H1 (cell line): ENCODE data around the gene DIABLO. TPM values are rescaled to one million over a fixed set of nuclear protein-coding genes. Genes with fewer than 3 reads are reported as not detected.

Experiments
- CTCF ChIA-PET: fragments of 300-600 bp; sonication (Branson Sonifier 250); formaldehyde crosslinking; loops from one replicate; lab custom pipeline; 2021; ENCODE audit not compliant: partially characterized antibody; lab: Charles Lee
- POLR2A ChIA-PET: fragments of 300-600 bp; sonication (Branson Sonifier 250); formaldehyde crosslinking; loops from one replicate; lab custom pipeline; 2021; ENCODE audit warnings: inconsistent platforms; ENCODE audit not compliant: partially characterized antibody; lab: Charles Lee
- DNase-seq, 2 experiments: peaks; one replicate each; pipeline versions ENCODE4 v3.0.0 to v3.0.0-alpha.2; 2010 to 2022; ENCODE audit warnings: low spot score in 2 of 2, low read depth in 1 of 2, mixed read lengths in 1 of 2
- FAIRE-seq: peaks from 2 replicates; lab custom pipeline; 2011; peaks lifted over from hg19 to GRCh38; lab: Jason Lieb, UNC
- H2AFZ ChIP-seq: 2 replicates; pipeline ENCODE4 v1.8.1; 2012; ENCODE audit warnings: low read length, inconsistent platforms
- H2AK5ac ChIP-seq: 2 replicates; pipeline ENCODE4 v1.6.1; 2013; ENCODE audit warnings: low read depth, low read length
- H2BK120ac ChIP-seq: replicated peaks from 2 replicates; pipeline ENCODE3; 2013; ENCODE audit warnings: low read depth, low read length, inconsistent platforms
- H2BK12ac ChIP-seq: 2 replicates; pipeline ENCODE4 v1.6.1; 2013; ENCODE audit warnings: low read depth, low read length
- H2BK15ac ChIP-seq: 2 replicates; pipeline ENCODE4 v1.6.1; 2013; ENCODE audit warnings: low read length
- H2BK20ac ChIP-seq: 2 replicates; pipeline ENCODE4 v1.6.1; 2013; ENCODE audit warnings: low read length
- H2BK5ac ChIP-seq: 2 replicates; pipeline ENCODE4 v1.6.1; 2013; ENCODE audit warnings: low read depth, low read length
- H3K14ac ChIP-seq: 2 replicates; pipeline ENCODE4 v1.6.1; 2013; ENCODE audit warnings: inconsistent platforms; ENCODE audit not compliant: insufficient read length
- H3K18ac ChIP-seq: 2 replicates; pipeline ENCODE4 v1.6.1; 2013; ENCODE audit warnings: low read length; ENCODE audit errors: extremely low read depth
- H3K23ac ChIP-seq: 2 replicates; pipeline ENCODE4 v1.6.1; 2013; ENCODE audit warnings: inconsistent platforms; ENCODE audit not compliant: insufficient read length
- H3K23me2 ChIP-seq: 2 replicates; pipeline ENCODE4 v1.6.1; 2013; ENCODE audit warnings: low read depth, low read length
- H3K27ac ChIP-seq: 2 replicates; pipeline ENCODE4 v1.6.1; 2011; ENCODE audit warnings: low read depth, low read length, inconsistent platforms
- H3K27me3 ChIP-seq, 4 experiments: replicated peaks in 1 of 4; 1 replicate in 1 of 4; 2 replicates in 3 of 4; pipeline versions ENCODE4 v1.6.1 to v1.8.1; 2011 to 2013; ENCODE audit warnings: low read length in 3 of 4, mild to moderate bottlenecking in 3 of 4, inconsistent platforms in 2 of 4, mixed read lengths in 2 of 4, moderate library complexity in 1 of 4; ENCODE audit not compliant: control insufficient read depth in 3 of 4, insufficient read depth in 3 of 4; ENCODE audit errors: extremely low read depth in 1 of 4
- H3K36me3 ChIP-seq, 4 experiments: 2 replicates each; pipeline versions ENCODE4 v1.6.1 to v1.8.1; 2011 to 2013; ENCODE audit warnings: mild to moderate bottlenecking in 4 of 4, low read length in 3 of 4, moderate library complexity in 2 of 4, control low read depth in 1 of 4, inconsistent platforms in 1 of 4; ENCODE audit not compliant: insufficient read depth in 4 of 4, control insufficient read depth in 2 of 4
- H3K4ac ChIP-seq: replicated peaks from 2 replicates; pipeline ENCODE3; 2013; ENCODE audit warnings: low read length, low read depth, mixed read lengths, inconsistent platforms; ENCODE audit not compliant: insufficient read length
- H3K4me1 ChIP-seq, 4 experiments: replicated peaks in 1 of 4; 1 replicate in 1 of 4; 2 replicates in 3 of 4; pipeline versions ENCODE4 v1.6.1 to v1.8.1; 2011 to 2013; ENCODE audit warnings: low read length in 3 of 4, inconsistent platforms in 2 of 4, mixed read lengths in 1 of 4; ENCODE audit not compliant: insufficient read depth in 4 of 4, control insufficient read depth in 3 of 4
- H3K4me2 ChIP-seq, 2 experiments: 2 replicates each; pipeline versions ENCODE4 v1.6.1 to v1.8.1; 2011 to 2013; ENCODE audit warnings: low read depth in 2 of 2, low read length in 2 of 2, control low read depth in 1 of 2, inconsistent platforms in 1 of 2, mild to moderate bottlenecking in 1 of 2; ENCODE audit not compliant: insufficient read depth in 1 of 2
- H3K4me3 ChIP-seq, 4 experiments: fragments of 200-600, 300-600 bp in 1 of 4; sonication (generic), shearing (Covaris generic), sonication (Bioruptor Twin) in 1 of 4; 2 replicates each; pipeline versions ENCODE4 v1.5.1 to v1.8.1; 2011 to 2016; ENCODE audit warnings: low read length in 4 of 4, low read depth in 3 of 4, control low read depth in 2 of 4, inconsistent platforms in 2 of 4, mild to moderate bottlenecking in 2 of 4, mixed read lengths in 1 of 4, moderate library complexity in 1 of 4; ENCODE audit not compliant: insufficient read depth in 2 of 4; ENCODE audit errors: extremely low read depth in 1 of 4
- H3K56ac ChIP-seq: replicated peaks from 2 replicates; pipeline ENCODE3; 2013; ENCODE audit warnings: low read depth, mild to moderate bottlenecking, mixed read lengths, low read length, inconsistent platforms; ENCODE audit not compliant: insufficient read length
- H3K79me1 ChIP-seq: 2 replicates; pipeline ENCODE4 v1.6.1; 2013; ENCODE audit warnings: low read depth, low read length, control low read depth
- H3K79me2 ChIP-seq, 2 experiments: 2 replicates each; pipeline versions ENCODE4 v1.6.1 to v1.8.1; 2012 to 2013; ENCODE audit warnings: low read length in 2 of 2, mild to moderate bottlenecking in 2 of 2, inconsistent platforms in 1 of 2; ENCODE audit not compliant: insufficient read depth in 2 of 2, control insufficient read depth in 1 of 2
- H3K9ac ChIP-seq, 4 experiments: replicated peaks in 1 of 4; 1 replicate in 1 of 4; 2 replicates in 3 of 4; pipeline versions ENCODE4 v1.6.1 to v1.8.1; 2011 to 2013; ENCODE audit warnings: low read depth in 3 of 4, low read length in 3 of 4, control low read depth in 2 of 4, mild to moderate bottlenecking in 2 of 4, moderate library complexity in 2 of 4, inconsistent platforms in 1 of 4; ENCODE audit errors: extremely low read depth in 1 of 4
- H3K9me3 ChIP-seq, 2 experiments: 2 replicates each; pipeline versions ENCODE4 v1.6.1 to v1.8.1; 2012 to 2013; ENCODE audit warnings: mild to moderate bottlenecking in 2 of 2, moderate library complexity in 2 of 2, control low read depth in 1 of 2, inconsistent platforms in 1 of 2, low read depth in 1 of 2, low read length in 1 of 2, mixed read lengths in 1 of 2; ENCODE audit not compliant: insufficient read depth in 2 of 2
- H4K20me1 ChIP-seq, 2 experiments: replicated peaks in 1 of 2; 2 replicates each; pipeline versions ENCODE3 to v1.8.1; 2011 to 2013; ENCODE audit warnings: inconsistent platforms in 2 of 2, low read length in 2 of 2, mild to moderate bottlenecking in 1 of 2; ENCODE audit not compliant: insufficient read depth in 2 of 2, control insufficient read depth in 1 of 2
- H4K5ac ChIP-seq: 2 replicates; pipeline ENCODE4 v1.6.1; 2013; ENCODE audit warnings: low read length, low read depth, mixed read lengths, inconsistent platforms; ENCODE audit not compliant: insufficient read length
- H4K8ac ChIP-seq: 2 replicates; pipeline ENCODE4 v1.8.0; 2013; ENCODE audit warnings: mild to moderate bottlenecking, moderate library complexity, low read length, inconsistent platforms; ENCODE audit not compliant: insufficient read depth; ENCODE audit errors: extremely low read depth
- H4K91ac ChIP-seq: replicated peaks from 2 replicates; pipeline ENCODE3; 2013; ENCODE audit warnings: low read length, mixed read lengths, inconsistent platforms; ENCODE audit not compliant: insufficient read length
- ASH2L ChIP-seq: fragments of 200-600, 300-600 bp; sonication (generic); IDR thresholded peaks from one replicate; pipeline ENCODE4 v1.7.1; 2017; ENCODE audit warnings: low read length
- ATF2 ChIP-seq: IDR thresholded peaks from 2 replicates; pipeline ENCODE4 v1.6.1; 2012; ENCODE audit warnings: low read length, inconsistent platforms
- CHD1 ChIP-seq: IDR thresholded peaks from 2 replicates; pipeline ENCODE4 v1.6.1; 2012; ENCODE audit warnings: low read depth, low read length, improper control_type of control experiment
- CREB1 ChIP-seq: IDR thresholded peaks from 2 replicates; pipeline ENCODE4 v1.6.1; 2012; ENCODE audit warnings: inconsistent platforms
- EGR1 ChIP-seq: IDR thresholded peaks from 2 replicates; pipeline ENCODE4 v1.6.1; 2011; ENCODE audit warnings: low read depth, low read length, borderline replicate concordance
- HDAC6 ChIP-seq: IDR thresholded peaks from one replicate; pipeline ENCODE4 v1.7.1; 2012; ENCODE audit warnings: low read depth, mild to moderate bottlenecking, inconsistent platforms, low read length, moderate library complexity
- JUN ChIP-seq: IDR thresholded peaks from 2 replicates; pipeline ENCODE4 v1.6.1; 2011; ENCODE audit warnings: low read depth, mild to moderate bottlenecking, improper control_type of control experiment, low read length
- KDM5A ChIP-seq: fragments of 200-600 bp; IDR thresholded peaks from 2 replicates; pipeline ENCODE4 v1.7.1; 2012; ENCODE audit warnings: mild to moderate bottlenecking, low read length, inconsistent platforms, mixed read lengths
- RAD21 ChIP-seq, 2 experiments: IDR thresholded peaks in 1 of 2; conservative IDR thresholded peaks in 1 of 2; 2 replicates each; pipeline ENCODE4 v1.6.1; 2011; ENCODE audit warnings: low read depth in 2 of 2, low read length in 2 of 2, improper control_type of control experiment in 1 of 2, inconsistent platforms in 1 of 2, mild to moderate bottlenecking in 1 of 2, moderate library complexity in 1 of 2
- SP1 ChIP-seq: IDR thresholded peaks from 2 replicates; pipeline ENCODE4 v1.6.1; 2011; ENCODE audit warnings: low read depth, low read length
- SP2 ChIP-seq: IDR thresholded peaks from 2 replicates; pipeline ENCODE4 v1.6.1; 2012; ENCODE audit warnings: mild to moderate bottlenecking, low read length, inconsistent platforms
- TBP ChIP-seq: IDR thresholded peaks from 2 replicates; pipeline ENCODE4 v1.6.1; 2011; ENCODE audit warnings: low read depth, low read length, improper control_type of control experiment
- WGBS, 2 experiments: shearing (Covaris generic) in 1 of 2; methylation state at CpG; one replicate each; pipeline versions ENCODE4 v1.1.6 to v1.1.7; 2013 to 2015; ENCODE audit warnings: low lambda C conversion rate in 2 of 2, mixed read lengths in 2 of 2, inconsistent platforms in 1 of 2, low coverage in 1 of 2, missing lambda C conversion rate in 1 of 2; ENCODE audit not compliant: insufficient replicate concordance in 2 of 2, insufficient coverage in 1 of 2, insufficient read length in 1 of 2; ENCODE audit errors: extremely low coverage in 1 of 2, missing lambda C conversion rate in 1 of 2; 5-methylcytosine and 5-hydroxymethylcytosine counted together
- polyA plus RNA-seq, 7 experiments: library from polyadenylated mRNA; depleted of rRNA in 3 of 7; stranded (reverse) in 5 of 7; unstranded in 2 of 7; fragments of >200 nt in 5 of 7; fragments of 200-250 nt in 2 of 7; gene quantifications; 1 replicate in 5 of 7; 2 replicates in 1 of 7; 4 replicates in 1 of 7; pipeline versions ENCODE4 v1.2.1 to v1.2.3, GENCODE V29; 2011 to 2013; ENCODE audit warnings: missing spikeins in 2 of 7, mixed read lengths in 2 of 7
- total RNA-seq: library from RNA; stranded (reverse); fragmentation: NEBNext Ultra II Directional; extraction: Animal tissue kit (Norgen Biotek cat#: 25700); gene quantifications from 2 replicates; pipeline ENCODE4 v1.2.1, GENCODE V29; 2021

DIABLO gene
- total and polyA plus RNA-seq, 2 of the 8 experiments (the other 6 are each of a cell fraction or from before 2014, with no cell fraction given), result 65.2 to 68.3 TPM

DNA sequence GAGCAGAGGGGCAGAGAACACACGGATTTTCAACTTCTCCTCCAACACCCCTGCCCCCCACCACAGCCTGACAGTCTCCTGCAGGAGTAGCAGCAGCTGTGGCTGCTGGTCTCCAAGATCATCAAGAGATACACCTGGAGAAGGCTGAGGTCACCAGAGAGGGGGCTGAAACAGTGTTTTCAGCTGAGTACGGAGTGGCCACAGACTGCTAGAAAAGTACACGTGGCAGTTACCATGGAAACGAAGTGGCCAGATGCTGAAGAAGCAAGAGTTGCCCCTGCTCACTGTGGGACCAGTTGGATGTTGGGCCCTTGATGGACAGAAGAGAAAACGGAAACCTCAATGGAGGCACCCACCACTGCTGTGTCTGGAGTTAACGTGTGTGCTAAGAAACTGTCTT, 4.9 kb upstream of the DIABLO start:
- H3K79me1 ChIP-seq, result no peaks in the 10 kb centered on the region
- H3K4me1 ChIP-seq, result peaks cover 0 to 7% (median 6%) of the 10 kb centered on the region in 4 experiments; a peak in 5 of 7 replicates
- ChIA-PET CTCF (interaction anchor here (1.2 kb wide), 1 partner anchor 15 kb away, joined by 4 read pairs; no protein-coding TSS in a partner anchor), POLR2A (interaction anchor here (1.0 to 1.3 kb wide), 2 partner anchors 8 kb away, joined by 3 read pairs; no protein-coding TSS in a partner anchor)
- peaks cover 5 to 26% (median 12%) of the 10 kb centered on the region in 4 experiments for H3K36me3 ChIP-seq
- no peak overlapping the region for H4K5ac ChIP-seq
- H2BK20ac ChIP-seq, result no peak overlapping the region
- TF ChIP-seq CHD1 (no peak), KDM5A (no peak), ASH2L (no peak), SP1 (no peak), JUN (no peak), TBP (no peak), EGR1 (no peak), HDAC6 (no peak), RAD21 (IDR thresholded peaks at IDR 0.05 in 1 of 2, conservative IDR thresholded peaks at IDR 0.05 in 1 of 2; ENCODE audit: low read depth in 2 of 2, low read length in 2 of 2) (no peak), CREB1 (no peak), SP2 (no peak), ATF2 (no peak)
- no peak overlapping the region for H2AFZ ChIP-seq
- H3K23ac ChIP-seq, result no peak overlapping the region
- no peaks in the 10 kb centered on the region for H3K79me2 ChIP-seq
- H2BK15ac ChIP-seq, result no peak overlapping the region
- no peak overlapping the region for H3K56ac ChIP-seq
- peaks cover 2% of the 10 kb centered on the region; the same call in 1 of the 2 replicates for H3K23me2 ChIP-seq
- H3K9me3 ChIP-seq, result no peaks in the 10 kb centered on the region
- H3K14ac ChIP-seq, result no peak overlapping the region
- DNase-seq (no peak), FAIRE-seq (no peak)
- no peak overlapping the region for H3K4me2 ChIP-seq
- no peak overlapping the region for H3K4me3 ChIP-seq
- no peak overlapping the region for H2BK120ac ChIP-seq
- no peak overlapping the region for H4K91ac ChIP-seq
- H2AK5ac ChIP-seq, result no peak overlapping the region
- no peak overlapping the region for H2BK12ac ChIP-seq
- no peak overlapping the region for H3K4ac ChIP-seq
- H3K27ac ChIP-seq, result no peak overlapping the region
- H3K18ac ChIP-seq, result no peak overlapping the region
- H2BK5ac ChIP-seq, result no peak overlapping the region
- no peak overlapping the region for H3K9ac ChIP-seq
- H4K20me1 ChIP-seq, result peaks cover 0 to 5% of the 10 kb centered on the region in 2 experiments
- 67% methylated on average over 6 of the region's 6 CpGs; no CpG with 5 or more reads in 1 of the 2 experiments for WGBS, 2 experiments
- H3K27me3 ChIP-seq, result no peaks in the 10 kb centered on the region; a peak in 2 of 7 replicates
- H4K8ac ChIP-seq, result no peak overlapping the region
